Measurements from ENCODE around the gene FRRS1.
A peak's percentile ranks its signal among the peaks of the same experiment; 100 is the strongest.
"Not testable (repeated sequence)": the region's sequence is repeated elsewhere in the genome, so short reads cannot be mapped to it uniquely, and the experiment has no call there.

FRRS1 gene

DNA sequence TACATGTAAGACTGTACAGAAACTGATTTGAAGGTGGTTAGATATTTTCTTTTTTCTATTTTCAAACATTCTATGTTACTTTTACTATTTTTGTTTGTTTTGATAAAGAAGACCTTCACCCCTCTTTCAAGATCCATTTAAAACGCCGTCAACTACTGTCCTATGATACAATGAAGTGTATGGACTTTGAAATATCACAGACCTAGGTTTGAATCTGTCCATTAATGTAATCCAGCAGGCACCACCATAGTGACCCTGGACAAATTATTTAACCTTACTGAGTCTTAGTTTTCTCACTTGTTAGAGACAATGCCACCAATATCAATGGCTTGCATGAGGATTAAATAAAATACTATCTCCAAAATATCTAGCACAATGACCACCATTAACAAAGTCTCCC lies 2.0 kb downstream of the FRRS1 start:
- no peak for DNase-seq

DNA sequence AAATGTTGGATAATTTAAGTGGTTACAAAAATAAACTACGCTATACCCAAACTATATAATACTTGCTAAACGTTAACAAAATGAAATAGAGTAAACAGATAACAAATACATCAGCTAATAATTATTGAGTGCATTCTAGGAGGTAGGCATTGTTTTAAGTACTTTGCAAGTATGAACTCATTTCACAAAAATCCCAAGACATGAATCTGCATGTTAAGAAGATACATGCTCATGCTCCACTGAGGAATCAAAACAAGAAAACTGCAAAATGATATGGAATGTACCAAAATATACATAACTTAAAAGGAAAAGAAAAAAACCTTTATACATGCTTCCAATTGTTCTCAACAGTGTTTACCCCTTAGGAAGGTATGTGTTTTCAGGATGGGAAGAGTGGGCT lies 2.5 kb downstream of the FRRS1 start:
- no peak for DNase-seq

DNA sequence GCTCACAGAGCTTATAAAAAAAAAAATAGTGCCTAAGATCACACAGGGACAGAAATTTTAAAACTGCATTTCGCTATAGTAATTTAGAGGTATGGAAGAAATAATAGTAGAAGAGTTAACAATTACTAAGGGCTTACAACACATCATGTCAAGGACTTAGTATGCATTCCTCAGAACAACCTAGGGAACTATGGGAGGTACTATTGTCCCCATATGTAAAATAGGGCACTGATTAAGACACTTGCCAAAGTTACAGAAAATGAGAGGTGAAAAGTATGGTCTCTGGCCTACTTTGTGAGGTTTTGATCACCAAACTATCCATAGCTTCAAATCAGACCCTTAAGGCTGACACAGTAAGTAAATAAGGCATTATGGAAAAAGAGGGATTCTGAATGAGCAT lies 4.7 kb downstream of the FRRS1 start:
- DNase-seq: no peak

DNA sequence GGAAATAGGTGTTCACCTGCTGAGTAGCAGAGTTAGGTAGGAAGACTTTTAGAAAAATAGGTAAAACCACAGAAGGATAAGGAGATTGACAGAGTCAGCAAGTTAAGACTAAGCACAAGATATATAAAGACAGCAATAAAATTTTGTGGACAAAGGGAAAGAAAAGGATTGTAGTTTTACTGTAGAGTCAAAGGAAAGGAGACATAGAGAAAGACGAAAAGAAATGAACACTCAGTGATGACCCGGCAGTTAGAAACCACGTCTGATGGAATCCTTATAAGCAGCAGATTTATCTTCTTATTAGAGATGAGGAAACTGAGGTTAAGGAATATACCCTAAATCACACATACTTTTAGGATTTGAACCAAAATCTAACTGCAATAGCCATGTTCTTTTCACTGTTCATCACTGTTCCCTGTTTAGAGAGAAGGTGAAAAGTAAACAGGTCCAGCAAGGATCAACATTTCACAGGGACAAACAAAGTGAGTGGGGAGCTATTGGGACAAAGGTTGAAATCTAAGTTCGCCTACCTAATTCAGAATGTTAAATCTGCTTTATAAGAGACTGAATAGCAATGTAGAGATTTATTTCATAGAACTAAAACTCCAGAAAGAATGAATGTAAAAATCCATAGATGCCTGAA lies 6.8 kb downstream of the FRRS1 start:
- DNase-seq: no peak

DNA sequence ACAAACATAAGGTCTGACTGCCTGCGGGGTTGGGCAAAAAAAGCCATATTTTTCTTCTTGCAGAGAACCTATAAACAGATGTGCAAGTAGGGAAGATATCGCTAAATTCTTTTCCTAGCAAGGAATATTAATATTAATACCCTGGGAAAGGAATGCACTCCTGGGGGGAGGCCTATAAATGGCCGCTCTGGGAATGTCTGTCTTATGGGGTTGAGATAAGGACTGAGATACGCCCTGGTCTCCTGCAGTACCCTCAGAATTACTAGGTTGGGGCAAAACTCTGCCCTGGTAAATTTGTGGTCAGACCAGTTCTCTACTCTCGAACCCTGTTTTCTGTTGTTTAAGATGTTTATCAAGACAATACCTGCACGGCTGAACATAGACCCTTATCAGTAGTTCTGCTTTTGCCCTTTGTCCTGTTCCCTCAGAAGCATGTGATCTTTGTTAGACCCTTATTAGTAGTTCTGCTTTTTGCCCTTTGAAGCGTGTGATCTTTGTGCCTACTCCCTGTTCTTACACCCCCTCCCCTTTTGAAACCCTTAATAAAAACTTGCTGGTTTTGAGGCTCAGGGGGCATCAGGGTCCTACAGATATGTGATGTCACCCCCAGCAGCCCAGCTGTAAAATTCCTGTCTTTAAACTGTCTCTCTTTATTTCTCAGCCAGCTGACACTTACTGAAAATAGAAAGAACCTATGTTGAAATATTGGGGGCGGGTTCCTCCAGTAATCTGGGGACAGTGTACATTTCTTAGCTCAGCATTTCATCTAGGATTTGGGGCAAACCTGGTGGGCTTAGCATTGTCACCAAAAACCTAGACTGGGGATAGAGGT lies 7.5 kb downstream of the FRRS1 start:
- not testable (repeated sequence) for DNase-seq

DNA sequence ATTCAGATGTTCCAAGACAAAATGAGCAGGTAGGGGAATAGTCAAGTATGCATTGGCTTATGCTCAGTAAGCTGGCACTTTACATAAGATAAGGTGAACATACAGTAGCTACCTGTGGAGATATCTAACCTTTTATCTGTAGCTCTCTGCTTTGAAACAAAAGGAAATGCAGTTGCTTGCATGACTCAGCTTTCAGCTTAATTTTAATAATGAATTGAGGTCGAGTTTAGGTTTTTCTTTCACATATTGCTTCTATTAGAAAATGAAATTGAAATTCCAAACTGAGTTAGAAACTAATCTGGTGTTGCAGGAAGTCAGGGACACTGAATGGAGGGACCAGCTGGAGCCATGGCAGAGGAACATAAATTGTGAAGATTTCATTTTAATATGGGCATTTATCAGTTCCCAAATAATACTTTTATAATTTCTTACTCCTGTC lies 8.3 kb downstream of the FRRS1 start:
- DNase-seq: peak in 1 of 5 experiments; percentile 43

DNA sequence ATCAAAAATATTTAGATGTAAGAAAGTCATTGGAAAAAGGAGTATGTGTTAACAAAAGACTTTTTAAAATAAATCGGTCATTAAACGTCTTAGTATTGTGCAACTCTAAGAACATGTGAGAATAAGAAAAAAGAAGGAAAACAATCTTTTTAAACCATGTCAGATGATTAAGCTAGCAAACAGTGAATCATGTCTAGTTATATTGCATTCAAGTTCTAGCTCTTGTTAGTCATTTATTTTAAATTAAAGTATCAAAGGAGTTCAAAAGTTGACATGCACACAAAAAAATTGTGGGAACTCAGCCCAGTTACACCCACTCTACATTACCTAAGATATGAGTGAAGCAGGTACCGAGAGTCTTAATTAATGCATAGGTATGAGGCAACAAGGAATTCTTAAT lies 9.8 kb downstream of the FRRS1 start:
- no peak for DNase-seq

DNA sequence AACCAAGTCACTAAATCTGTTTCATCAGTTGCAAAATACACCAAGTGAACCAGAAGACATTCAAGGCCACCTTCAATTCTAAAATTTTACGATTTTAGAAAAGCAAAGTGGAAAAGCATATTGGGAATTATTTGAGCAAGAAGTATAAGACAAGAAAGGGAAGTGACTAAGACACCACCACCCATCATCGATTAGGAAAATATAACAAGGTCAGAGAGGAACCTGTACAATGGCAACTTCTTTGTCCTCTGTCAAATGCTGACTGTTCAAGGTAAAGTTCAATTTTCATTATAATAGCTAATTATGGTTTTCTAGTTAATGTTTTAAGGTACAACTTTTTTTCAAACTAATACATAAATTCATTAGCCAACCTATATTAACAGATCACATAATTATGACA lies 10.8 kb downstream of the FRRS1 start:
- no peak for DNase-seq

DNA sequence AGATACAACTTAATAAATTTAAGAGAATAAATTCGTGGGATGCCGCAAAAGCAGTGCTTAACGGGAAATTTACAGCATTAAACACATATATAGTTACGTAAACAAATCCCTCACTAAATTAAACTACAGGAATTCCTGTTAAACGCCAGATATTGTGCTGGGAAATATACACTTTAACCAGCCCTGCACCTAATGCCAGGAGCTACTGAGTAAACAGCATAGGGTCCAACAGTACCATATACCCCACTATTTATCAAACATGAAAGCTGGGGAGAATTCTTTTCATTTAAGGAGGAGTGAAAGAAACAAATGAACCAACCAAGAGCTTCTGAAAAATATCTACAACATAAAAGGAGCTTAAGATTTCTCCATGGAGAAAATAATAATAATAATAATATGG lies 11.7 kb downstream of the FRRS1 start:
- DNase-seq: no peak

DNA sequence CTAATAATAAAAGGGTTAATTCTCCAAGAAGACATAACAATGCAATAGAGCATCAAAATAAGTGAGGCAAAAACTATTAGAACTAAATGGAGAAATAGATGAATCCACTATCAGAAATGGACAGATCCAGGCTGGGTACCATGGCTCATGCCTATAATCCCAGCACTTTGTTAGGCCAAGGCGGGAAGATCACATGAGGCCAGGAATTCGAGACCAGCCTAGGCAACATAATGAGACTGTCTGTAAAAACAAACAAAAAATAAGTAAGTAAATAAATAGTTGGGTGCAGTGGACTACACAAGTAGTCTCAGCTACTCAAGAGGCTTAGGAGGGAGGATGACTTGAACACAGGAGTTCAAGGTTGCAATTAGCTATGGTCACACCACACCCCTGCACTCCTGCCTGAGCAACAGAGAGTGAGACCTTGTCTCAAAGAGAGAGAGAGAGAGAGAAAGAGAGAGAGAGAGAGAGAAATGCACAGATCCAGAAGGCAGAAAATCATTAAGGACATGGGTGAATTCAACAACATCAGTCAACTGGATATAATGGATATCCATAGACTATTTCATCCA lies 12.3 kb downstream of the FRRS1 start:
- DNase-seq: no peak

DNA sequence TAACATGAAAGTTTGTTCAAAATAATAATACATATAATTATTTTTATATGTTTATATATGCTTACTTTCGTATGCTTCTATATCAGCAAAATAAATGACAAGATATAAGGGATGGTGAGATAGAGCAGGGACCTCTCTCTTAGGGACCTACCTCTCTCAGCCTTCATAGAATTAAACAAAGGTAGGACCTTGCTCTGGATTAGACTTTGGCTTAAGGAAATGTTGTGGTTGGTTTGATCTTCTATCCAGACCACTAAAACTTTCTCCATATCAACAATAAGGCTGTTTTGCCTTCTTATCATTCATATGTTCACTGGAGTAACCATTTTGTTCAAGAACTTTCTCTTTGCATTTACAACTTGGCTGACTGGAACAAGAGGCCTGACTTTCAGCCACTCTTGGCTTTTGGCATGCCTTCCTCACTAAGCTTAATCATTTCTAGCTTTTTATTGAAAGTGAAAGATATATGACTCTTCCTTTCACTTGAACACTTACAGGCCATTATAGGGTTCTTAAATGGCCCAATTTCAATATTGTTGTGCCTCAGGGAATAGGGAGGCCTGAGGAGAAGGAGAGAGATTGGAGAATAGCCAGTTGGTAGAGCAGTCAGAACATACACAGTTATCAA lies 14.4 kb downstream of the FRRS1 start:
- peak in 1 of 5 experiments; percentile 76 for DNase-seq

DNA sequence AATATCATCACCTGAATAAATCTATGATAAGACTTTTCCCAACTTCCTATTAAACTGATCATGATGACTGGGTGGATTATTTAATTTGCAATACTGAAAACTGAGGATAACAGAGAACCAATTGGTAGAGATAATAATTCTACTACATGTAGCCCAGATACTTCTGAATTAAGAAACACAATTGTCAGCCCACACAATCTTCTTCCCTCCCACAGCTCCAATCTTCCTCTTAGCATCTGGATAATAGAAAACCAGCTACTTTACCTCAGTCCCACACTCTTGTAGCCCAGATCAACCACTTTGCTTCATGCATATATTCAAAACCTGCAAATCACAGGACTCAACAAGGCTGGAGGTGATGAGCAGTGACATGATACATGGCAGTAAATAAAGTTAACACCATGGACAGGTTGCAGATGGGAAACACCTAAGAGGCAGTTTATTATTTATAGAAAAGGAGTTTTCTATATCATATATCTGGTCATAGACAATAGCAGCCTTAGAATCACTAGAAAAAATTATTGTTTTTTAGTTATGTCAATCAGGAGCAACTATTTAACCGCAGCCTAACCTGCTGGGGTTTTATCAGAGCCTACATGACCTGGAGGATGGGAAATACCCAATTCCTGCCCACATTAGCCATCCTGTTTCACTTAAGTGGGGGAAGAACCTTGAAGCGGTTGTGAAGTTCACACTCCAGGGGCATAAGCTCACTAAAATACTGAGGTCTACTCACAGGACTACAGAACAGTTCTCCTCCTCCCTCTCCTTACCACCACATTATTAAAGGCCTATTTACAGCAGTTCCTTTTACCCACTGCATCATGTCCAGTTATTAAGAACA lies 16.7 kb downstream of the FRRS1 start:
- DNase-seq: peak in 1 of 5 experiments; percentile 58

DNA sequence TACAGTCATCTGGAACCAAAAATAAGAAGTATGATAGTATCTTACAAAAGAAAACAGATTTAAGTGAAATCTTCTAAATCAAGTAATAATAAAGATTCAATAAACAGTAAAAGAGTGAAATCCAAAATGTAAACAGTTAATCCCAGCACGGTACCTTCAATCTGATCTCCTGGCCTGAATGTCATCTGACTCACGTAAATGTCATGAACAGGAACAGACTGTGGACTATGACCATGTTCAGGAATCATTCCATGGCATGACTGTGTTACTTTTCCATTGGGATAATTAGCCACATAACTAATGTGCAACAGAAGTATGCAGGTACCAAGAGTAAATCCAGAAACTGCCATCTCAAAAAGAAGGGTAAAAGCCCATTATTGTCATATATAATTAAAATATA lies 18.0 kb downstream of the FRRS1 start:
- DNase-seq: no peak

DNA sequence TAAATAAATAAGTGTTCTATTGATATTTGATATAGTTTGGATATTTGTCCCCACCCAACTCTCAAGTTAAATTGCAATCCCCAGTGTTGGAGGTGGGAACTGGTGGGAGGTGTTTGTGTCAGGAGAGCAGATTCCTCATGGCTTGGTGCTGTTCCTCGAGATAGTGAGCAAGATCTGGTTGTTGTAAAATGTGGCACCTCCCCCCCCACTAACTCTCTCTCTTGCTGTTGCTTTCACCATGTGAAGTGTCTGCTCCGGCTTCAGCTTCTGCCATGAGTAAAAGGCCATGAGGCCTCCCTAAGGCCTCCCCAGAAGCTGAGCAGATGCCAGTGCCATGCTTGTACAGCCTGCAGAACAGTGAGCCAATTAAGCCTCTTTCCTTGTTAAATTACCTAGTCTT lies 20.8 kb downstream of the FRRS1 start:
- DNase-seq: no peak

DNA sequence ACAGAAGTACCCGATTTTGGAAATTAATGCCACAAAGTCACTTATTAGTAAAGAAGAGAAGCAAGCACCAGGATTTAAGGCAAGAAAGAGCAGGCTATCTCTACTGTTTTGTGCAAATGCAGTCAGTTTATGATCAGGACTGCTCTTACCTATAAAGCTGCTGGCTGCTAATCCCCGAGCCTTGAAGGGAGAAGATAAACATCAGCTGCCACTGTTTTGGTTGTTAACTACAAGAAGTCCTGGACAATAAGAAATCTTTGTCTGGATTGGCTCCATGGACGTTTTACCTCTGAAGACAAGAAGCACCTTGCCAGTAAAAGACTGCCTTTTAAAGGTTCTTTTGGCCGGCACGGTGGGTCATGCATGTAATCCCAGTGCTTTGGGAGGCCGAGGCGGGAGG lies 21.4 kb downstream of the FRRS1 start:
- no peak for DNase-seq

DNA sequence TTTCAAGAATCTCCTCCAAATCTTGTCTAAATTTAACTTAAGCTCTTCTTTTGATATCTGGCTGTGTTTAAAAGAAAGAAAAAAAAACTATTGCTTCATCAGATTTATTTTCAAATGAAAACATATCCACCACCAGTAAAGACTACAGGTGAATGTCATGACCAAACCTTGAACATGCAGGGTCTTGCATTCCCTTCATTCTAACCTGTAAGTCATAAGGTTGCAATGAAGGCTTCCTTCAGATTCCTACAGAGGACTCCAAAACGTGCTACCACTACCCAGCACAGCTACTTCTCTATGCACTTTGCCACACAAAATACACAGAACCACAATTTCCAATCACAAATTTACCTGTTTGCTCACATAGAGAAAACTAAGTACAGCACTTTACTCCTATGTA lies 26.3 kb downstream of the FRRS1 start:
- DNase-seq: no peak

DNA sequence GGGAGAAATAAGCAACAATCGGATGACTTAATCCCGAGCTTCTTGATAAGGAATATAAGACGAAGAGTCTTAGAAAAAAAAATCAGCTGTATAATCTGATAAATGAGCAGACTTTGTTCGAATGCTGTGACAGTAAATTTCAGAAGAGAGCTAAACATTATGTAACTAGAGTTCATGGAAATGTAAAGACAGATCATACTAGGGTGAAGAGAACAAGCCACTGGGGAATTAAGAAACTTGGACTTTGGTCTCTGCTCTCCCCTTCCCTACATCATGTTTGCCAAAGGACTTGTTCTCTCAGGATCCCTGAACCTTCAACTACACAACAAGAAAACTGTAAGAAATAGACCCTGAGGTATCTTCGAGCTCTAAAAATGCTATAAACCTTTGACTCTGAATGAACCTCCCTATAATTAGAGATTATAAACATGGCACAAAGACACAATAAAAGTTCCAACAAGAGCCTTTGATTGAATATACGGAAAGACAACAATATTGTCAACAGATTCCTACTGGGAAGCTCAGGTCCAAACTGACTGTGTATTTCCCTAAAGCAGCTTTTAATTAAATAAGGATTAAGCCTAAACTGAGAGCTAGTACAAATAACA lies 27.5 kb downstream of the FRRS1 start:
- no peak for DNase-seq

DNA sequence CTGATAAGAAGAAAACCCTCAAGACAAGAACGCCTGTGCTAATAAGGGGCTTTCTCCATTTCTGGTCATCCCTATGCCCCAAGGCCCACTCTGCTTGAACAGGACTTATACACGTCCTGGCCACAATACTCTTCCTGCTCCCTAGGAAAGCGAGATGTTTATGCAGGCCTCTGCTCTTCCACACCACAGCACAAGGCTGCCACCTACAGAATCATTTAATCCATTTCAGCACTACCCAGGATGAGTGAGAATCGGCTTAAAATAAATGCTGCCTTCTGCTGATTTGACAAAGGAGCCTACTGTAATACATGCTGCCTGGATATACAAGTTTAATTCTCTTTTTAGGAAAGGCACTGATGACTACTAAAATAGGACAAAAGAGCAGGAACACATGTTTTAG lies 29.4 kb downstream of the FRRS1 start:
- DNase-seq: peak in 1 of 5 experiments; percentile 17

DNA sequence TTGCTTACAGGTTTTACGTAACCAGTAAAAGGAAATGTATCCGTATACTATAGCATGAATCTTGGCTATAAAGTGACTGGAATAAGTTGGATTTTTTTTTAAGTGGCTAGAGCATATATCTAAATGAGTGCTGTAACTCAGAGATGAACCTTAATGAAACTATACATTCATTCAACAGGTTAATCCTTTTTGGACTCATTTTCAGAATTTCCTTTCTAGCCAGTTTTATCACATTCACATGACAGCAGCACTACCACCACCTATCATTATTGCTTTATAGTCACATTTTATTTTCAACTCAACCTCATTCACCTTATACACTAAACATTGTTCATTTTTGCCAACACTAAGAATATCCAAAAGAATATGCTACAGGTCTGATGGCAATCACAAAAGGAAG lies 30.6 kb downstream of the FRRS1 start:
- no peak for DNase-seq

DNA sequence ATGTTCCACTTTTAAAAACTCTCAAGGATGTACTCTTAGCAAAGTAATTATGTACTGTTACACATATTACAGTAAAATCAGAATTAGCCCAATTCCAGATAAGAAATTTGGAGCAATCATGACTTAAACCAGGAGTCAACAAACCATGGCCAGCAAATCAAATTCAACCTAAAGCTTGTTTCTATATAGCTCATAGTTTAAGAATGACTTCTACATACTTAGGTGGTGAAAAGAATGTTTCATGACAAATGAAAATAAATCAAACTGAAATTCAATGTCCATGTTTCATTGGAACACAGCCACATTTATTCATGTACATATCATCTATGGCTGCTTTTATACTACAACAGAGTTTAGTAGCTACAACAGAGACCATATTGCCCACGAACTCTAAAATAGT lies 35.1 kb downstream of the FRRS1 start:
- DNase-seq: peak in 1 of 5 experiments; percentile 57

DNA sequence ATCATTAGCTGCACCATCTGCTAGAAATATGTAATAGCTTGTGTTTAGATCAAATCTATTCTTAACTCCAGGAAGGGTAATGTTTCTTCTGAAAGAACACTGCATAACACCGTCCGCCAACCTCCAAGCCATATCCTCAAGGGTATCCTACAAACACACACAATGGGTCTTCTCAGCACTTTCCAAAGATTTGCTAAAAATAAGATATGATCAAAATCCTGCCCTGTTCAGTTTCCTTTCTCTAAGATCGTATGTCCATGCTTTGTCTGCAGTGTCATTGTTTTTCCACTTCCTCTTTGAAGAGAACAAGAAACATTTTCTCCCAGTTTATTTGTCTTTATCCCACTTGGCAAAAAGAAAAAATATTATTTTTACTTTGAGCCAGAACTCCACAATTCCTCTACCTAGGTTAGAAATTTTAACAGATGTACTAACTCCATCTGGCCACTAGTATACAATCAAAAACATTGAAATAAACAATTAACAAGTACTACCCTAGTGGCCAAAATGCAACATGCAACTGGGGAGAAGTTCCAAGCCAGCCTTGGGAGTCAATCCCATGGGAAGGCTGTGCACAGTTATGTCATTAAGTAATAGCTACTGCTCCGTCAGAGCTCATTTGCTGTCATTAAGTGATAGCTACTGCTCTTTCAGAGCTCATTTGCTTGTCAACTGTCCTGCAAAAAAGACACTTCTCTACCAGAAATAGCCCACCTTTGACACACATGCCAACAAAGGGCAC lies 37.8 kb downstream of the FRRS1 start:
- DNase-seq: no peak
